G401 (cell line): ENCODE measurements around the gene SLC18B1. TPM values are rescaled to one million over a fixed set of nuclear protein-coding genes. Genes with fewer than 3 reads are reported as not detected.

ENCODE experiments used
- DNase-seq: peaks from one replicate; pipeline ENCODE4 v3.0.0-alpha.2; 2015; ENCODE audit warnings: low spot score
- in situ Hi-C: cut with HindIII; loops from 2 replicates; pipeline ENCODE4 v1.10.0; 2016; ENCODE audit warnings: low sequenced_read_pairs, mixed read lengths
- total RNA-seq: library from RNA; depleted of rRNA; stranded (reverse); fragments of >200 nt; shearing (Covaris generic); gene quantifications from 2 replicates; pipeline ENCODE4 v1.2.3, GENCODE V29; 2014; rRNA removed

Gene SLC18B1
- 10.8 and 15.5 TPM in 2 replicates for total RNA-seq

DNA sequence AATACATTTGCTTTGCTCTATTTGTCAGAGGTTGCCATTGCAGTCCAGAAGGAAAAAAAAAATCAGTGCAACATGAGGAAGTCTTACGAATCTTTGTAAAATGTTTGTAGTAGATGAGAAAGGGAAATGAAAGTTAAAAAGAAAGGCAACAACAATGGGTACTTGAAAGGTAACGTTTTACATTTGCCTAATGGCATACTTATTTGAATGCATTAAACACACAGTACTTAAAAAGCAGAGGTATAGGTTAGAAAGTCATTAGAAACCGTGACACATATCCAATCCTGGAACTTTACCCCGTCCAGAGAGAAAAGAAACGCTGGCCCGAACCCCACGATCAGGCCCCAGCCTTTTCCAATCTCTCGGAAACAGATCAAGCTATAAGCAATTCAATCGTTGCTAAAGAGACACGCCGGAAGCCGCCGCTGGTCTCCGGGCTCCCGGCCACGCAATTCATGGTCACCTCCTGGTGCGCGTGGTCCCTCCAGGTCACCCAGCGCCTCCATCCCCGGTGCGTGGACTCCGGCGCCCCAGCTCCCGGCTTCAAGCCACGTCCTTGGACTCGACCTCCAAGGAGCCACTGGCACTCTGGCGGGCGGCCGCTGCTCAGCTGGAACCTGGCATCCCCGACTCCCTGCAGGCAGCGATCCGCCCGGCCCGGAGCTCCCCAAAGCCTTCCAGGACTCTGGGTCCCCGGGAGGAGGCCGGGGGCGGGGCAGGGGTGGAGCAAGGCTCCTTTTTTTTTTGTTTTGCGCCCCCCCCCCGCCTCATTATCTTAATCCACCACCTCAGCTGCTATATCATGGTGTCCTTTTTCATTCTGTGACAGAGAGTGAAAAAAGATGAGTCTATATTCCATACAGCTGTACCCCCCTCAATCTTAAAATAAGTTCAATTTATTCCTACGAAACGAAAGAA lies at the start of gene SLC18B1:
Gene SLC18B1 (minus strand): TSS at position 687 of the 918 bp plus-strand sequence. CDS start 181 bp downstream, at position 506.
- peak; percentile 70 for DNase-seq
- in situ Hi-C loops = loop anchor here (25.0 kb wide), 1 partner anchor 261 kb away; the partner anchor contains the start of gene TAAR9

DNA sequence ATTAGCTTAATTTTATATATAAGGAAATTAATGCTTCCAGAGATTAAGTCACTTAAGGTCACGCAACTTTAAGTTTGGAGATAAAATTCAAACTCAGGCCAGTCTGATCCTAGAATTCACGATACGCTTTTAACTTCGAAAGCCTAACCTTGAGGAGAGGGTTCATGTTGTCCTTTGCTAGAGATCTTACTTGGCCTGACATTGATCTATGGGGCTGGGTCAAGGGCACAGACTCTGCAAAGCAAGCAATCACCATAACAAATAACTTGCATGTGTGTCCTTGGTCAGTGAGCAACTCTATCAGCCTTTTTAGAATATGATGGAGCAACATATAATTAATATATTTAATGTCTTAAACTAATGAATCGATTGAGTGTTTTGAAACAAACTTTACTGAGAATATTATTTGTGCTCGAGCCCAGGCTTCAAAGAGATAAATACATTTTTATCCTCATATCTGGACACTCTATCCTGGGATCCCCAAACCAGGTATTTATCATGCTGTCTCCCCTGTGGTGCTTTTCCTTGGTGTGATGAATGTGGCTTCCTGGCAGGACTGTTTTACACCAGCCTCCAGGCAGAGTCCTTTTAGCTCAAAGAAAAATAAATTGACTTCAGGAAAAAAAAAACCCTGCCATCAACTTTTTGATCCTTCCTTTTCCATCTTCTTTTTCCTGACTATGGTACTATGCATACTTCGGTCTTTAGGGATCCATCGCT lies 45.0 kb upstream of the SLC18B1 start:
- in situ Hi-C loops = no loop called here
- DNase-seq = no peak

GRCh38 chr6:132841966-132842365 lies 43.5 kb upstream of the SLC18B1 start:
- DNase-seq = no peak
- in situ Hi-C loops = no loop called here

DNA sequence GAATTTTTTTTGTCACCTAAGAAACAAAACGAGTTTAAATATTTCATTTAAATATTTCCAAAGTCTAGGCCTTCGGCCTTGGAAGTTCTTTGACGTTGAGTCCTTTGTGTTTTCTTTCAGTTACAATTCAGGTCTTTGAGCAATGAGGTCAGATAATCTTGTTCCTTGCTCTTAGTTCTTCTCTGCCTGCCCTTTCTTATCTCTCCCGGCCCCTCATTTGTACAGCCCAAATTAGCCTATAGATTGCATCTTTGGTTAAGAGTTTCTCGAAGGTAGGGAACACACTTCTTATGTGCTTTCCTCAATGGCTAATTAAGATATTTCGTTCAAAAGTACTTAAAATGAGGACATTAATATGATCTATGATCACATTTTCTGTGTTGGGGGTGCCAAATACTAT lies 34.5 kb upstream of the SLC18B1 start:
- in situ Hi-C loops = no loop called here
- DNase-seq = no peak

GRCh38 chr6:132830334-132830751 lies 31.9 kb upstream of the SLC18B1 start:
- in situ Hi-C loops = no loop called here
- peak; percentile 44 for DNase-seq

GRCh38 chr6:132820629-132821381 lies 22.4 kb upstream of the SLC18B1 start:
- DNase-seq = peak; percentile 32

DNA sequence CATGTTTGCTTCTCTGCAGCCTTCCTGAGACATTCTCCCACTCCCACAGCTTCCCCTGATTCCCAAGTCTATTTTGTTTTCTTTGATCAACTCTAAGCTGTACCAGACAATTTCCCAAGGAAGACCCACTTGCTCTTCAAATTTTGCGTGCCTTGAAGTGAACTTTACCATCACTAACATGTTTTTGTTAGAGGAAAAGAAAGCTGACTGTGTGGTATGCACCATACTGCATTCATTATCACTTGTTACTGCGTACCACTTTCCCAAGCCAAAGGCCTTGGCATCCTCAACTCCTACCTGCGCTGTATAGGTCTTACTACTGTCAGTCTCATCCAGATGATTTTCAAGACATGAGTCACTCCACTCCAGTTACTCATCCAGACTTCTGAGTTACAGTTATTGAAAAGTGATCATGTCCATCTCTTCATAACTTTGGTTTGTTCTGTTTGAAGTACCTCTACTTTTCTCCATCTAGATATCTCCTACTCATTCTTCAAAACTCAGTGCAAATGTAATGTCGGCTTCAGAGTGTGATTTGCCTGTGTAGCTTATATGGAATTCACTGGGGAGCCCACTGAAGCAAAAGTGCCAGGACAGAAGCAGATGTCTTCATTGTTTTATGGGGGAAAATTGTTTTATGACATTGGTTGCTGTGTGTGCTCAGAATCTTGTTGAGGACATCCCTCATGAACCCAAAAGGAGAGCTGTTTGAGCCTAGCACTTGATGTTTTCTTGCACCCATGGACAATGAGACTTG lies 21.1 kb upstream of the SLC18B1 start:
- DNase-seq = peak; percentile 17
- in situ Hi-C loops = no loop called here

More at GRCh38 chr6:132820629-132821381, 22.4 kb upstream of the SLC18B1 start:
- in situ Hi-C loops = no loop called here

DNA sequence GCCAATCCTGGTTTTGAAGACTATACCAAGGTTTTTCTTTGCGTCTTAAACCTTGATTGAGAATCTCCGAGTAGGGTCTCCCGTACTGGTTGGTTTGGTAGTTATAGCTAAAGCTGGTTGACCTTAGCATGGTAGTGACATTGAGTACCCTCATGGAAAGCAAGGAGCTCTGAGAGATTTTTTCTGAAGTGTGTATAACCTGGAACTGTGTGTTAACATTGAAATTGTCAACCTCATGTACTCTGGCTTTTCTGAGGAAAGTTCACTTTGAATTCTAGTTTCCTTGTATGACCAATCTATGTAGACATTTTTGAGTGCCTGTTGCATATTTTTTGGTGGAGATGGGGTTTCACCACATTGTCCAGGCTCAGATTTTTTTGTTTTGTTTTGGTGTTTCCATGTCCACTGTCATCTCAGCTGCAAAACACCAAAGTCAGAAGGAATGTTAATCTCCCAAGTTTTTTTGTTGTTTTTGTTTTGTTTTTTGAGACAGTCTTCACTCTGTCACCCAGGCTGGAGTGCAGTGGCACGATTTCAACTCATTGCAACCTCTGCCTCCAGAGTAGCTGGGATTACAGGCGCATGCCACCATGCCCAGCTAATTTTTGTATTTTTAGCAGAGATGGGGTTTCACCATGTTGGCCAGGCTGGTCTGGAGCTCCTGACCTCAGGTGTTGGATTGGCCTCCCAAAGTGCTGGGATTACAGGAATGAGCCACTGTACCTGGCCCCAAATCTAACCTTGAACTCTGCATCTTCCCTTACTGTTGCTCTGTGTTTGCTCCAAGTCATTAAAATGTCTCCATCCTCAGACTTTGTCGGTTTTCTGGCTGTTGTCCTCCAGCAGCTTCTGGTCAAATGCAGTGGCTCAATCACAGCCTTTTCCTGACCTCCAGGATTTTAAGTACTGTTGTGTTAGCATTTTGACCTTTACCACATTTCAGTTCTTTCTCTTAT lies 20.2 kb upstream of the SLC18B1 start:
- DNase-seq = peak; percentile 27
- in situ Hi-C loops = no loop called here

GRCh38 chr6:132817554-132818403 lies 19.3 kb upstream of the SLC18B1 start:
- in situ Hi-C loops = no loop called here
- DNase-seq = no peak

DNA sequence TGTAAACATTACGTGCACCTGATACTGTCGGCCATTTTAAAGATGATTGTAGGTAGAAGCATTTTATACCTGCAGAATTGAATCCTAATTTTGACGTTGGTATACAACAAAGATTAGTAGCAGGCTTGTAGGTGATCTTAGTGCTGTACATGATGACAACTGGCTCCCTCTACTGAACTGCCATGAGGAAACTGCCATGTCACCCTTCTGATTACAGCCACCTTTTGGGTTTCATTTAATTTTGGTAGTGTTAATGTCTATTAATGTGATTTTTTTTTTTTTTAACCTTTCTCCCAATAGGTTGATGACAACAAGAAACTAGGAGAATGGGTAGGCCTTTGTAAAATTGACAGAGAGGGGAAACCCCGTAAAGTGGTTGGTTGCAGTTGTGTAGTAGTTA lies 18.2 kb upstream of the SLC18B1 start:
- in situ Hi-C loops = no loop called here

DNA sequence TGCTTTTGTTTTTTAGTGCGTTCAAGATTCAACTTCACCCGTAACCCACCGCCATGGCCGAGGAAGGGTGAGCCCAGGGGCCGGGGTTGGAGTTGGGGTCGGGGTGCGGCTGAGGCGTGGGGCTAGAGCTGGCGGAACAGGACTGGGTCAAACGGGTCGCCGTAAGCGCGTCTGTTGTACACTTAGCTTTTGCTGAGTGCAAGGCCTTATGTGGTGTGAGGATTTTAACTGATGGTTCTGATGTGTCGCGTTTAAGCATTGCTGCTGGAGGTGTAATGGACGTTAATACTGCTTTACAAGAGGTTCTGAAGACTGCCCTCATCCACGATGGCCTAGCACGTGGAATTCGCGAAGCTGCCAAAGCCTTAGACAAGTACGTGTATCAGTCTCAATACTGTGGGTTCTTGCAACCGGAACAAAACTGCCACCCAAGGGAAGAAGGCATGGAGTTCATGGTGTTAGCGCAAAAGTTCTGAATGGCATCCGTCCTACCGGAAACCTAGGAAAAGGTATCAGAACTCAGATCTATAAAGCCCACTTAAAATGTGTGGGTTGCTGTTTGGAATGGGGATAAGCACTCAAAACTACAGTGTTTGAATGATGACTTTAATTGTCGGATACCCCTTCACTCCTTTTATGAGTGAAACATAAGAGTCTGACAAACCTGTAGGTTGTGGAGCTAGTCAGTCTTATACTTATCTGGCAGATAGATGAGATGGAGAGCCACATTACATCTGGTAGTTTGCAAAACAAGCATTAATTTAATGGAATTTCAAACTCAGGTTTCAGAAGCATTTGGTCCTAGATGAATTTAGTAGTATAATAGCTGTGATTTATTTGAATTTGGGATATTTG lies 16.5 kb upstream of the SLC18B1 start:
- in situ Hi-C loops = no loop called here
- no peak for DNase-seq

More for the DNA sequence above, 18.2 kb upstream of the SLC18B1 start:
- no peak for DNase-seq

DNA sequence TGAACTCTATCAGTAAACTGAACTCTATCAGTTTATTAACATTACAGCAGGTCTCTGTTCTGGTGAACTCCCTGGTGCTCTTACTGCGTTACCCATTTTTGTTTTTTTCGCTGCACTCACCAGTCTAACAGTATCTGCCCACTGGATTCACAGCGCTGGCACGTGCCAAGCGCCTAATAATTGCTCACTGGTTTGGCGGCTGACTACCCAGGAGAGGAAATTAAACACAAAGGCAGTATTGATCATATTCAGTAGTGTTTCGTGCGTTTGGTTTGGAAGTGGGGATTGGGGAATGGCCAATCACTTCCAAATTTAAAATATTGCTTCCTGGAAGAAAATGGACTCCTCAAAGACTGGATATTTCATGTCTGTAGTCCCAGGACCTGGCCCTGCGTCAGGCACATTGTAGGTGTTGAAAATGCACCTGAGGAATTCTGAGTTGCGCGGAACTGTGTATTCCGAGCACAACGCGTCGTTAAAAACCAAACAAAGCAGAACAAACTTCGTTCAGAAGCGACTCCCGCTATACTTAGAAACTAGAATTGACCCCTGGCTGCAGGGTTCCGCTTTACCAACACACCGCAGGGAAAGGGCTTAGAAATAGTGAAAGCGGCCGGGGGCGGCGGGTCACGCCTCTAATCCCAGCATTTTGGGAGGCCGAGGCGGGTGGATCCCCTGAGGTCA lies 14.9 kb upstream of the SLC18B1 start:
- peak; percentile 74 for DNase-seq
- in situ Hi-C loops = no loop called here

DNA sequence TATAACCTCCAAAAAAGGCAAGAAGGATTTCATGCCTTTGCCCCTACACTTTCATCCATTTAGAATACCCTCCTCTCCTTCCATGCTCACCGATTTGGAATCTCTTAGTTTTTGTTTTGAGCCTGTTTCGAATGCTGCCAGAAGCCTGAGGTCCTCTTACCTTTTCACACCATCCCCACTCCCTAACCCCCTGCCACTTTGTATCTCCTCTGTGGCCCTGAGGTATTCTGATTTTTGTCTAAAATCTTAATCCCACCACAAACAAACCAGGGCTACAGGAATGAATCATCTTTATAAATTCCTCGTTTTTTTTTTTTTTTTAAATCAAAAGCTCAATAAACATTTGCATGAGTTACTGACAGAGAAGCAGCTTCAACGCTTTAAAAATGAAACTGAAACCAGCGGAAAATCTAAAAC lies 14.3 kb upstream of the SLC18B1 start:
- in situ Hi-C loops = no loop called here

DNA sequence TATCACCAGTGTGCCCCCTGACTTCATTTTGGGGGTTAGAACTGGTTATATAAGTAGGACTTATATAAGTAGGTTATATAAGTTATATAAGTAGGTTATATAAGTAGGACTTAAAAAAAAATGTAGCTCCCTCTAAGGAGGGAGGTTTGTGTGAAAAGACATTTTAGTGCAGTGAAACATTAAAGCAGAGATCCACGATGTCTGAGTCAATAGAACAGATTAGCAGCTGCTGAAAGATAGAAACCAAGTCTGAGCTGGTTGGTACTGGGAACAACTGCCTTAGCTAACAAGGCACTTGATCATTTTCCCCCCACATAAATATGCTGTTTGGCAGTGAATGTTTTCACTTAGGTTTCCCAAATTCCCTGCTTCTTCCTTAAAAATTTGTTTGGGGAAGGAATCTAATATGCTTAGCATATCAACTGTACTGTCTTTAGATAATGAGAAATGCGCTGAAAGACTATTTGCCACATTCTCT lies 13.9 kb upstream of the SLC18B1 start:
- in situ Hi-C loops = no loop called here

More for the DNA sequence above, 14.3 kb upstream of the SLC18B1 start:
- no peak for DNase-seq

DNA sequence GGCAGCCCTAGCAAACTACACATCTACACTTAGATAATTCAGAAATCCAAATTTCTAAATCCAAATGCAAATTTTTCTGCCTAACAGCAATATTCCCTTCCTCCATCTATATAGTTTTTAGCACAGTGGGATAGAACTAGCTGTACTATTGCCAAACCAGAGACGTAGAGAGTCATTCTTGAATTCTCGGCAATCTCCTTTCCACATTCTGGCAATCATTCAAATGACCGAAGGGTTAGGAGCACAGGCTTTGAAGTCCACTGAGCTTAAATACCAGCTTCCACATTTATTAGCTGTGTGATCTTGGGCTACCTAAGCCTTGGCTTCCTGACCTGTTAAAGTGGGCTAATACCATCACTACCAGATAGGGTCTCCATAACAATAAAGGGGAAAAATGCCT lies 12.8 kb upstream of the SLC18B1 start:
- in situ Hi-C loops = no loop called here

More for the DNA sequence above, 13.9 kb upstream of the SLC18B1 start:
- peak; percentile 40 for DNase-seq

More for the DNA sequence above, 12.8 kb upstream of the SLC18B1 start:
- no peak for DNase-seq
